ENCODE measurements around the gene CDK14.

GRCh38 chr7:90564455-90564854 is 31.7 kb upstream of the CDK14 start:
- TF ChIP-seq POLR2A (IDR thresholded peaks at IDR 0.05): no peak
- TF ChIP-seq CTCF (IDR thresholded peaks at IDR 0.05): no peak
- TF ChIP-seq EP300 (IDR thresholded peaks at IDR 0.05): no peak

Measured in stomach (tissue), 4 donors.